Measurements from ENCODE around the gene CDH1.

The CDH1 gene

DNA sequence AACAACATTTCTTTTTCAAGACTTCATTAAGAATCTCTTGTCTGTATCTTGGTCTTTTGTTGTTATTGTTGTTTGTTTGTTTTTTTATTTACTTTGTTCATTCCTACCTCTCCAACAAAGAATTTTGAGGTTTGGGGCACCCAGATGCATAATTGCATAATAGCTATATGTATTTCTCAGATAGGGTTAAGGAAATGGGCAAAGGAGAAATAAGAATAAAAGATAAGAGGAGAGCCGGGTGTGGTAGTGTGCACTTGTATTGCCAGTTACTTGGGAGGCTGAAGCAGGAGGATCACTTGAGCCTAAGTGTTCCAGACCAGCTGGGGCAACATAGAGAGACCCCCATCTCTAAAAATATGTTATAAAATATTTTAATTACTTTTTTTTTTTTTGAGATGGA, 30.5 kb downstream of the CDH1 start:
- no peaks in the 10 kb centered on the region for H3K27me3 ChIP-seq (ENCODE audit: low read depth, low read length)
- H3K9me3 ChIP-seq (ENCODE audit: control insufficient read depth in 1 of 2, low read length in 2 of 2) = no peaks in the 10 kb centered on the region
- H3K27ac ChIP-seq (ENCODE audit: low read length) = no peak overlapping the region
- no peak overlapping the region for H3K4me3 ChIP-seq (ENCODE audit: low read depth in 1 of 2, low read length in 2 of 2)
- no peaks in the 10 kb centered on the region for H3K36me3 ChIP-seq (ENCODE audit: control insufficient read depth in 1 of 2, insufficient read depth in 2 of 2, low read length in 2 of 2)
- H3K4me1 ChIP-seq (ENCODE audit: control insufficient read depth in 1 of 2, insufficient read depth in 2 of 2, low read length in 2 of 2) = no peaks in the 10 kb centered on the region

DNA sequence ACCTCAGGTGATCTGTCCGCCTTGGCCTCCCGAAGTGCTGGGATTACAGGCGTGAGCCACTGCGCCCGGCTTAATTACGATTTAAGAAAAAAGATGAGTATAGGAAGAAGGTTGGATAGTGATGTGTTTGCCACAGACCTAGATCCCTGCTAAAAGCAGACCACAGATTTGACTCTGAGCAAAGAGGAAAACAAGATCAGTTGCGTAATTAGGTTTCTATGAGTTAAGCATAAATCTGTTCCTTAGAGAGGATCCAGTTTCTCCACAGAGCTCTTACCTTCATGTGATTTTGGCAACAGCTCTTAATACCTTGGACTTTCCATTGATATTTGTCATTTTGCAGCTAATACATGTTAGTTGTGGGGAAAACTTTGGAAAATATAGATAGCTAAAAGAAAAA, 31.1 kb downstream of the CDH1 start:
- H3K27ac ChIP-seq (ENCODE audit: low read length) = no peak overlapping the region
- no peak overlapping the region for H3K4me3 ChIP-seq (ENCODE audit: low read depth in 1 of 2, low read length in 2 of 2)
- no peaks in the 10 kb centered on the region for H3K4me1 ChIP-seq (ENCODE audit: control insufficient read depth in 1 of 2, insufficient read depth in 2 of 2, low read length in 2 of 2)
- no peaks in the 10 kb centered on the region for H3K36me3 ChIP-seq (ENCODE audit: control insufficient read depth in 1 of 2, insufficient read depth in 2 of 2, low read length in 2 of 2)
- no peaks in the 10 kb centered on the region for H3K9me3 ChIP-seq (ENCODE audit: control insufficient read depth in 1 of 2, low read length in 2 of 2)
- H3K27me3 ChIP-seq (ENCODE audit: low read depth, low read length) = no peaks in the 10 kb centered on the region

DNA sequence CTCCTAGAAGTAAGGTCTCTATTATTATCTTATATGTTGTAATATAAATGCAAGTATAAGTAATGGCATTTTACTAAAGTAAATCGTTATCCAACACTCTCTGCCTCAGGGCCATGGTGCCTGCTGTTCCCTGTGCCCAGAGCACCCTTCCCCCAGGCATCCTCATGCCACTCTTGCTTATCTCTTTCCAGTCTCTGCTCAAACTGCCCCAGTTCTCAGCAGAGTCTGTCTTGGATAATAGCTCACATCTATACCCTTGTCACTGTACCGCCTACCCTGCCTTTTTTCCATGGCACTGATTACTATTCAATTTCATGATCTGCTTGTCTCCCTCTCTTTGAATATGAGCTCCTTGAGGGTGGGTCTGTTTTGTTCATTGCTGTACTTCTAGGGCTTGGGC, 31.7 kb downstream of the CDH1 start:
- no peak overlapping the region for H3K27ac ChIP-seq (ENCODE audit: low read length)
- H3K4me1 ChIP-seq (ENCODE audit: control insufficient read depth in 1 of 2, insufficient read depth in 2 of 2, low read length in 2 of 2) = no peaks in the 10 kb centered on the region
- no peak overlapping the region for H3K4me3 ChIP-seq (ENCODE audit: low read depth in 1 of 2, low read length in 2 of 2)
- H3K27me3 ChIP-seq (ENCODE audit: low read depth, low read length) = no peaks in the 10 kb centered on the region
- H3K36me3 ChIP-seq (ENCODE audit: control insufficient read depth in 1 of 2, insufficient read depth in 2 of 2, low read length in 2 of 2) = no peaks in the 10 kb centered on the region
- no peaks in the 10 kb centered on the region for H3K9me3 ChIP-seq (ENCODE audit: control insufficient read depth in 1 of 2, low read length in 2 of 2)

DNA sequence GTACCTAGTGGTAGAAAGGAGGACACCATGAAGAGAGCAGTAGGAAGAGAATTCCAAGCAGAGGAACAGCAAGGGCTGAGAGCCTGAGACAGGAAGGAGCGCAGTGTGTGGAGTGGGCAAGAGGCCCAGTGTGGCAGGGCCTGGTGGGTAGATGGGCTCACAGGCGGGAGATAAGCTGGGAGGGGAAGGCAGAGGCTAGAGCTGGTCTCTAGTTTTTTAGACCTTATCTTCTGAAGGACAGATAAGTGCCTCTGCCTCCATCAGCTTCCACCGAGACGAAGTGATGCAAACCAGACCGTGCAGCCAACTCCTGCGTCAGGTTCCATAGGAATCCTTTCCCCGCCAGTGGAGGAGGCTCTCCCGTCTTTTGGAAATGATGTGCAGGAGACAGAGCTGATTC, 33.6 kb downstream of the CDH1 start:
- Histone ChIP-seq H3K36me3 (ENCODE audit: control insufficient read depth in 1 of 2, insufficient read depth in 2 of 2, low read length in 2 of 2) (no peaks in the 10 kb centered on the region), H3K4me3 (ENCODE audit: low read depth in 1 of 2, low read length in 2 of 2) (no peak overlapping the region), H3K27ac (ENCODE audit: low read length) (no peak overlapping the region), H3K27me3 (ENCODE audit: low read depth, low read length) (no peaks in the 10 kb centered on the region), H3K4me1 (ENCODE audit: control insufficient read depth in 1 of 2, insufficient read depth in 2 of 2, low read length in 2 of 2) (no peaks in the 10 kb centered on the region), H3K9me3 (ENCODE audit: control insufficient read depth in 1 of 2, low read length in 2 of 2) (no peaks in the 10 kb centered on the region)

DNA sequence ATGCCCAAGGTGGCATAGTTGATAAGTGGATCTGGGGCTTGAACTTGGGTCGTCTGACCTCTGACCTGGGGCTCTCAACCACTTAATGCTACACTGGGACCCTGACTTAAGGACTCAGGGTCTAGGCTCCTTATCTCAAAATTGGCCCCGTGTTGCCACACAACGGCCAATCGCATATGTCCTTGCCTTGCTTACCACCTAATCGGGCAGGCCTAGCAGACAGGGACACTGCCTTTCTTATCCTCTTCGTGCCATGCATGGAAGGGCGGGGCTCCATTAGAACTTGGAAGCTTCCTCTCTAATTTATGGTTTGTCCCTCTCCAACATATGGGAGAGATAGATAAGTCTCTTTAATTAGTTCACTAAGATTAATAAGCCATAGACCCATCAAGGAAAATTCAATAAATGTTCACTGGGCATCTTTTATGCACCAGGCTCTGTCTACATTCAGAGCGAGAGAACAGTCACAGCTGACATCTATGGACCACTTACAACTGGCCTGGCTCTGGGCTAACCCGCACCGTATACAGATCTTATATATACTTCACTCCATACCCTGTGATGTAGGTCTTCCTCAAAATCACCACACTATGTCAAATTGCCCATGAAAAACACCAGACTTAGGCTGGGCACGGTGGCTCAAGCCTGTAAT, 35.1 kb downstream of the CDH1 start:
- Histone ChIP-seq H3K27me3 (ENCODE audit: low read depth, low read length) (no peaks in the 10 kb centered on the region), H3K4me3 (ENCODE audit: low read depth in 1 of 2, low read length in 2 of 2) (no peak overlapping the region), H3K4me1 (ENCODE audit: control insufficient read depth in 1 of 2, insufficient read depth in 2 of 2, low read length in 2 of 2) (no peaks in the 10 kb centered on the region), H3K36me3 (ENCODE audit: control insufficient read depth in 1 of 2, insufficient read depth in 2 of 2, low read length in 2 of 2) (no peaks in the 10 kb centered on the region), H3K9me3 (ENCODE audit: control insufficient read depth in 1 of 2, low read length in 2 of 2) (no peaks in the 10 kb centered on the region), H3K27ac (ENCODE audit: low read length) (no peak overlapping the region)

DNA sequence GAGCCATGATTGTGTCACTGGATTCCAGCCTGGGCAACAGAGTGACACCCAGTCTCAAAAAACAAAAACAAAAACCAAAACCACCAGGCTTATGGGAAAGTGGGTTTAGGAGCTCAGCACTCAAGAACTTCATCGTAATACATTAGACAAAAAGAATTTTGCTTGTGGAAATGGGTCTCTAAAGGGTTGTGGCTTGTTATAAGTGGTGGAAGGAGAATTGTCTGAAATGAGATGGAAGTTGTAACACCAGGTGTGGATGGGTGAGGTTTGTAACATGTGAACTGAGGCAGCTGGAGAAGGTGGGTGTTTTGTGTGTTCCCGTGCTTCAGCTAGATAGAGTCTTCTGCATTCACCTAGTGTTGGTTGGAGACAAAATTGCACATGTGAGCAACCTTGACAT, 35.8 kb downstream of the CDH1 start:
- Histone ChIP-seq H3K4me1 (ENCODE audit: control insufficient read depth in 1 of 2, insufficient read depth in 2 of 2, low read length in 2 of 2) (no peaks in the 10 kb centered on the region), H3K27ac (ENCODE audit: low read length) (no peak overlapping the region)

DNA sequence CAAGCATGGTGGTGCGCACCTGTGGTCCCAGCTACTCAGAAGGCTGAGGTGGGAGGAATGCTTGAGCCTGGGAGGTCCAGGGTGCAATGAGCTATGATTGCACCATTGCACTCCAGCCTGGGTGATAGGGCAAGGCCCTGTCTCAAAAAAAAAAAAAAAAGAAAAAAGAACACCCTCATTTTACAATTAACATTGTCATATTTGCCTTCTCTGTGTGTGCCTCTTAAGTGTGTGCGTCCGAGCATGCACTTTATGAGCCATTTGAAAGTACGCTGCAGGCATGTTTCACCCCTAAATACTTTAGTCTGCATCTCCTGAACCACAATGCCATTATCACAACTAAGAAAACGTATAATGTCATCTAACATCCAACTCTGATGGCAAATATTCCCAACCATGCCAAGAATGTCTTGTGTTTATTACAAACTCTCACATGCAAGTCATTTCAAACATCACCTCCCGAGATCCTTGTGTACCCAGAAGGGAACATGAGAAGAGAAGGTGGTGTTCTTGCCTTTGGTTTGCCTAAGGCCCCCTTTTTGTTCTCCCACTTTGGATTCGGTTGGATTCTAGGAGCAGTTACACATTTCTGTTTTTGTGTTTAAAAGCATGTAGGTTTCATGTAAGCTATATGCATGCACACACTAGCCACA, 38.0 kb downstream of the CDH1 start:
- Histone ChIP-seq H3K27me3 (ENCODE audit: low read depth, low read length) (no peaks in the 10 kb centered on the region), H3K36me3 (ENCODE audit: control insufficient read depth in 1 of 2, insufficient read depth in 2 of 2, low read length in 2 of 2) (no peaks in the 10 kb centered on the region), H3K27ac (ENCODE audit: low read length) (no peak overlapping the region), H3K4me1 (ENCODE audit: control insufficient read depth in 1 of 2, insufficient read depth in 2 of 2, low read length in 2 of 2) (no peaks in the 10 kb centered on the region), H3K4me3 (ENCODE audit: low read depth in 1 of 2, low read length in 2 of 2) (no peak overlapping the region), H3K9me3 (ENCODE audit: control insufficient read depth in 1 of 2, low read length in 2 of 2) (no peaks in the 10 kb centered on the region)

More for the DNA sequence above, 35.8 kb downstream of the CDH1 start:
- no peaks in the 10 kb centered on the region for H3K36me3 ChIP-seq (ENCODE audit: control insufficient read depth in 1 of 2, insufficient read depth in 2 of 2, low read length in 2 of 2)
- no peak overlapping the region for H3K4me3 ChIP-seq (ENCODE audit: low read depth in 1 of 2, low read length in 2 of 2)
- H3K27me3 ChIP-seq (ENCODE audit: low read depth, low read length) = no peaks in the 10 kb centered on the region
- H3K9me3 ChIP-seq (ENCODE audit: control insufficient read depth in 1 of 2, low read length in 2 of 2) = no peaks in the 10 kb centered on the region

DNA sequence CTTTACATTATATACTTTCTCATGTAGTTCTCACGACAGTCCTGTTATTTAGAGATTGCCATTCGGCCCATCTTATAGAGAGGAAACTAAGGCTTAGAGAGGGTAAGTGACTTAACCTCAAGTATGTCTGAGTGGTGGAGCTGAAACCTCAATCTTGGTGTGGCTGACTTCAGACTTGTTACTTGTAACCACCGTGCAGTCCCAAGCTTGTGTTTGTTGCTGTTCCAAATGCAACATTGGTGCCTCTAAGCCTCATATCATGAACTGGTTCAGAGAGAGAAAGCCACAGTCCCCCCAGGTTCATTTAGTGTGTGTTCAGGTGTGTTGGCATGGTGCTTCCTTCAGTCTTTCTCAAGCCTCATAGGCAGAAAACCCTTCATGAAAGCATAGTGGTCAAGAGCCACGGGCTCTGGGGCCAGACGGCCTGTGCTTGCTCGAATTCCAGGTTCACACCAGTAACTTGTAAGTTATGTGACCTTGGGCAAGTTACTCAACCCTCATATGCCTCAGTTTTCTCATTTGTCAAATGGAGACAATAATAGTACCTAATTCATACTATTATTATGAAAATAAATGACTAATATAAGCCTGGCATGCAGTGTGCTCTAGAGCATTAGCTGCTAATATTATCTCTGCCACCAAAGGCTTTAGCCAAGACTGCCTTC, 39.9 kb downstream of the CDH1 start:
- Histone ChIP-seq H3K36me3 (ENCODE audit: control insufficient read depth in 1 of 2, insufficient read depth in 2 of 2, low read length in 2 of 2) (no peaks in the 10 kb centered on the region), H3K4me3 (ENCODE audit: low read depth in 1 of 2, low read length in 2 of 2) (no peak overlapping the region)

DNA sequence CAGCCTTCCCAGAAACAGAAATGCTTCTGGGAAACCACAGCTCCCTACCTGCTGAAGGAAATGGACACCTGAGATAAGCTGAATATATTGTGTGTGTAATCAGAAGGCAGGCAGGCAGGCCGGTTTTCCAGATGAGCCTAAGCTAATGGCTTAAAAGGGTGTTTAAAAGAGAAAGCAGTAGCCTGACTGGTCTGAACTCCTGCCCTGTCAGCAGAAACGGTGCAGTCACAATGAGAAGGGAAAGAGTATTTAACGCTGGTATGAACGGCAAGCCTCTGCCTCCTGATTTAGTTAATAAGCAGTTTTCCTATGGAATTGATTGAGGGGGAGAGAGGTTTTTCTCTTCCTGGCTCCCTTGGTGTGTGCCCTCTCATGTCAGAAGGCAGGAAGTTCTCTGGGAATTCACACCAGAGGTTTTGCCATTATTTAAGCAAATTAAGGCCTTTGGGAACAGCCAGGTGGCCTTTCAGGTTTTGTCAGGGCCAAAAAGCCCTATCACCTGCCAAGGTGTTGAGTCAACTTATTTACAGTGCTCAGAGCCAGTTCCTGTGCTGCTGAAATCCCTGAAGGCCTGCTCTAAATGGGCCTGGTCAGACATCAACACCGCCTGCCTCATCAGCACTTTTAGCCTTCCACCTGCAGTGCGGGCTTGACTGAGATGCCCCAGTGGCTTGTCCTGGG, 41.6 kb downstream of the CDH1 start:
- Histone ChIP-seq H3K36me3 (ENCODE audit: control insufficient read depth in 1 of 2, insufficient read depth in 2 of 2, low read length in 2 of 2) (no peaks in the 10 kb centered on the region), H3K27ac (ENCODE audit: low read length) (no peak overlapping the region), H3K4me1 (ENCODE audit: control insufficient read depth in 1 of 2, insufficient read depth in 2 of 2, low read length in 2 of 2) (no peaks in the 10 kb centered on the region), H3K4me3 (ENCODE audit: low read depth in 1 of 2, low read length in 2 of 2) (no peak overlapping the region), H3K27me3 (ENCODE audit: low read depth, low read length) (no peaks in the 10 kb centered on the region), H3K9me3 (ENCODE audit: control insufficient read depth in 1 of 2, low read length in 2 of 2) (no peaks in the 10 kb centered on the region)

More for the DNA sequence above, 39.9 kb downstream of the CDH1 start:
- Histone ChIP-seq H3K27me3 (ENCODE audit: low read depth, low read length) (no peaks in the 10 kb centered on the region), H3K9me3 (ENCODE audit: control insufficient read depth in 1 of 2, low read length in 2 of 2) (no peaks in the 10 kb centered on the region), H3K4me1 (ENCODE audit: control insufficient read depth in 1 of 2, insufficient read depth in 2 of 2, low read length in 2 of 2) (no peaks in the 10 kb centered on the region), H3K27ac (ENCODE audit: low read length) (no peak overlapping the region)

DNA sequence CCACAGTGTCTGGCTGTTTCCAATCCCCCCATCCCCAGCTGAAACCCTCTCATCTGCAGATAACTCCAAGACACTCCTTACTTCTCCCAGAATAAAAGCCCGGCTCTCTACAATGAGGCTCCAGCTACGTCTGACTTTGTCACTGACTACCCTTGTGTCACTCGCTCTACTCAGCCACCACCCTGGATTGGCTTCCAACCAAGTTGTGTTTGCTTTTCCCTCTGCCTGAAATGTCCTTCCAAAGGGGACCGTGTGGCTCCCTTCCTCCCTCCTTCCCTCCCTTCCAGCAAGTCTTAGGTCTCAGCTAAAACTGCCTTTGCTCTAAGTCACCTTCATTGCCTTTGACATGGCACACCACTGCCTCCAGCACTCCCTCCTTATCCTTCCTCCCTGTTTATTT, 42.8 kb downstream of the CDH1 start:
- no peaks in the 10 kb centered on the region for H3K36me3 ChIP-seq (ENCODE audit: control insufficient read depth in 1 of 2, insufficient read depth in 2 of 2, low read length in 2 of 2)
- H3K9me3 ChIP-seq (ENCODE audit: control insufficient read depth in 1 of 2, low read length in 2 of 2) = no peaks in the 10 kb centered on the region
- H3K27me3 ChIP-seq (ENCODE audit: low read depth, low read length) = no peaks in the 10 kb centered on the region
- no peak overlapping the region for H3K27ac ChIP-seq (ENCODE audit: low read length)
- H3K4me3 ChIP-seq (ENCODE audit: low read depth in 1 of 2, low read length in 2 of 2) = no peak overlapping the region
- H3K4me1 ChIP-seq (ENCODE audit: control insufficient read depth in 1 of 2, insufficient read depth in 2 of 2, low read length in 2 of 2) = no peaks in the 10 kb centered on the region

DNA sequence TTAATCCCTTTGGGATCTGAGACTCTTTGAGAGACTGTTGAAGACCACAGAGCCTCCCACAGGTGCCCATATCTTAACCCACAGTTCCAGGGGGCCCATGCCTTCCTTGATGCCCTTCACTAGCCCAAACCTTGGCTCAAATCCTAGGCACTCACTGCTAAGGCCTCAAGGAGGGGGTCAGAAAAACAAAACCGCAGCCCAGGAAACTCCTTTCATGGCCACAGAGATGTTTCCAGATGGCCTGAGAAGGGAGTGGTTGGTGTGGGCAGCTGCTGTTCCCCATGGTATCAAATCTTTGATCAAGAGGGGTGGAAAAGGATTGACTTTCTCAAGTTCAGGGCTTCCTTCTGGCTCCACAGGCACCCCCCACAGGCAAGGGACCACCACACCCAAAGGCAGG, 44.7 kb downstream of the CDH1 start:
- Histone ChIP-seq H3K27ac (ENCODE audit: low read length) (no peak overlapping the region), H3K9me3 (ENCODE audit: control insufficient read depth in 1 of 2, low read length in 2 of 2) (no peaks in the 10 kb centered on the region), H3K27me3 (ENCODE audit: low read depth, low read length) (no peaks in the 10 kb centered on the region), H3K4me1 (ENCODE audit: control insufficient read depth in 1 of 2, insufficient read depth in 2 of 2, low read length in 2 of 2) (peaks cover 0 to 8% of the 10 kb centered on the region in 2 donors), H3K4me3 (ENCODE audit: low read depth in 1 of 2, low read length in 2 of 2) (no peak overlapping the region), H3K36me3 (ENCODE audit: control insufficient read depth in 1 of 2, insufficient read depth in 2 of 2, low read length in 2 of 2) (no peaks in the 10 kb centered on the region)
